K562 (cell line): ENCODE measurements around the gene DLX2. TPM values are rescaled to one million over a fixed set of nuclear protein-coding genes. Genes with fewer than 3 reads are reported as not detected.

ENCODE experiments used
- ATAC-seq: fragments of 200-7000 bp; cut with Tn5 transposase; 3 replicates; pipeline ENCODE4 v1.9.1; 2020; ENCODE audit warnings: moderate library complexity
- BruUV-seq: library from RNA; stranded (reverse); fragments of 400-500 nt; replicated peaks from 2 replicates; lab custom pipeline; 2021; lab: Mats Ljungman, UMichigan
- CTCF ChIA-PET: fragments of 300-600 bp; formaldehyde crosslinking; extraction: SDS; loops from one replicate; lab custom pipeline; 2021; ENCODE audit warnings: low intra/inter-chr PET ratio; lab: Yijun Ruan, JAX
- POLR2A ChIA-PET: fragments of 300-600, 350-650 bp; sonication (Branson Sonifier 250); formaldehyde crosslinking; extraction: SDS; loops from one replicate; lab custom pipeline; 2021; ENCODE audit warnings: antibody characterized with exemption, inconsistent platforms; lab: Yijun Ruan, JAX
- DNase-seq, 4 experiments: peaks; one replicate each; pipeline versions ENCODE4 v3.0.0 to v3.0.0-alpha.2; 2011 to 2018; ENCODE audit warnings: low spot score in 3 of 4, mixed read lengths in 3 of 4; ENCODE audit errors: extremely low read depth in 1 of 4
- FAIRE-seq: peaks from 2 replicates; lab custom pipeline; 2011; peaks lifted over from hg19 to GRCh38; lab: Jason Lieb, UNC
- H2AFZ ChIP-seq: 2 replicates; pipeline ENCODE4 v1.6.0; 2011; ENCODE audit warnings: low read depth, low read length, control low read depth, inconsistent platforms
- H3K27ac ChIP-seq: fragments of 200-600 bp; 3 replicates; pipeline ENCODE4 v1.8.0; 2011; ENCODE audit warnings: low read depth, mild to moderate bottlenecking, control low read depth, inconsistent platforms, low read length, moderate library complexity, mixed read lengths; ENCODE audit errors: extremely low read depth
- H3K27me3 ChIP-seq, 2 experiments: fragments of 300-600 bp in 1 of 2; 2 replicates in 1 of 2; 3 replicates in 1 of 2; pipeline versions ENCODE4 v1.6.0 to v1.8.0; 2011; ENCODE audit warnings: inconsistent platforms in 2 of 2, low read length in 2 of 2, mild to moderate bottlenecking in 1 of 2, mixed read lengths in 1 of 2, moderate library complexity in 1 of 2; ENCODE audit not compliant: control insufficient read depth in 2 of 2, insufficient read depth in 2 of 2
- H3K36me3 ChIP-seq: fragments of 300-600 bp; 3 replicates; pipeline ENCODE4 v1.8.0; 2011; ENCODE audit warnings: mild to moderate bottlenecking, low read length, inconsistent platforms; ENCODE audit not compliant: control insufficient read depth, insufficient read depth
- H3K4me1 ChIP-seq, 2 experiments: fragments of 200-600 bp in 1 of 2; replicated peaks in 1 of 2; 2 replicates in 1 of 2; 3 replicates in 1 of 2; pipeline versions ENCODE4 v1.5.1 to v1.8.0; 2011; ENCODE audit warnings: inconsistent platforms in 2 of 2, low read length in 2 of 2, mild to moderate bottlenecking in 1 of 2, mixed read lengths in 1 of 2, moderate library complexity in 1 of 2; ENCODE audit not compliant: control insufficient read depth in 2 of 2, insufficient read depth in 2 of 2
- H3K4me2 ChIP-seq: 2 replicates; pipeline ENCODE4 v1.6.1; 2011; ENCODE audit warnings: low read length, control low read depth, inconsistent platforms, mixed read lengths; ENCODE audit not compliant: insufficient read depth
- H3K4me3 ChIP-seq: fragments of 200-600 bp; sonication (generic), shearing (Covaris generic); 2 replicates; pipeline ENCODE4 v1.5.1; 2016; ENCODE audit warnings: control low read depth, inconsistent platforms
- H3K79me2 ChIP-seq: fragments of 200-600 bp; 3 replicates; pipeline ENCODE4 v1.8.0; 2011; ENCODE audit warnings: low read length, inconsistent platforms; ENCODE audit not compliant: control insufficient read depth, insufficient read depth
- H3K9ac ChIP-seq, 2 experiments: 2 replicates each; pipeline versions ENCODE4 v1.6.0 to v1.6.1; 2011; ENCODE audit warnings: low read depth in 2 of 2, low read length in 2 of 2, control low read depth in 1 of 2, inconsistent platforms in 1 of 2, mild to moderate bottlenecking in 1 of 2, mixed read lengths in 1 of 2; ENCODE audit not compliant: insufficient read depth in 1 of 2
- H3K9me1 ChIP-seq: one replicate; pipeline ENCODE4 v1.6.0; 2011; ENCODE audit warnings: inconsistent platforms, mild to moderate bottlenecking, low read length, moderate library complexity; ENCODE audit not compliant: control insufficient read depth, insufficient read depth
- H3K9me3 ChIP-seq: replicated peaks from 2 replicates; pipeline ENCODE4 v1.5.1; 2011; ENCODE audit warnings: low read depth, low read length, inconsistent platforms; ENCODE audit not compliant: control insufficient read depth, insufficient read depth
- H4K20me1 ChIP-seq: replicated peaks from 2 replicates; pipeline ENCODE4 v1.6.1; 2011; ENCODE audit warnings: low read length, inconsistent platforms, mixed read lengths; ENCODE audit not compliant: control insufficient read depth, insufficient read depth
- DACH1 ChIP-seq: fragments of 450-650 bp; IDR thresholded peaks from 2 replicates; pipeline ENCODE4 v1.6.1; 2018; ENCODE audit not compliant: partially characterized antibody
- E4F1 ChIP-seq: fragments of 250-450 bp; sonication (Bioruptor Pico); IDR thresholded peaks from 2 replicates; pipeline ENCODE4 v1.5.0; 2021; ENCODE audit warnings: mild to moderate bottlenecking, borderline replicate concordance
- PHTF2 ChIP-seq: fragments of 250-450 bp; sonication (Bioruptor Pico); IDR thresholded peaks from 2 replicates; pipeline ENCODE4 v1.5.0; 2021; ENCODE audit warnings: mild to moderate bottlenecking
- POLR2AphosphoS2 ChIP-seq: IDR thresholded peaks from 2 replicates; pipeline ENCODE4 v1.6.1; 2012; ENCODE audit warnings: low read length, improper control_type of control experiment
- POLR2G ChIP-seq: fragments of 200-400 bp; formaldehyde crosslinking; IDR thresholded peaks from 2 replicates; pipeline ENCODE4 v1.6.1; 2017; ENCODE audit warnings: low read depth, mild to moderate bottlenecking, antibody characterized with exemption, low read length, moderate library complexity
- PREB ChIP-seq: sonication (generic); formaldehyde crosslinking; IDR thresholded peaks from 2 replicates; pipeline ENCODE4 v1.8.1; 2023; ENCODE audit warnings: mild to moderate bottlenecking, missing genetic modification reagents
- TSHZ1 ChIP-seq: fragments of 250-450 bp; sonication (Bioruptor Pico); IDR thresholded peaks from 2 replicates; pipeline ENCODE4 v1.4.0; 2020; ENCODE audit warnings: mild to moderate bottlenecking, moderate library complexity
- ZNF655 ChIP-seq: fragments of 250-450 bp; sonication (Bioruptor Pico); IDR thresholded peaks from 2 replicates; pipeline ENCODE4 v1.5.0; 2021
- ZNF764 ChIP-seq: fragments of 250-450 bp; sonication (Bioruptor Pico); IDR thresholded peaks from 2 replicates; pipeline ENCODE4 v1.4.0; 2020; ENCODE audit warnings: low read depth, mild to moderate bottlenecking, moderate library complexity
- WGBS: fragments of 100-300 bp; shearing (Covaris generic); methylation state at CpG from one replicate; pipeline ENCODE4 v1.1.6; 2016; ENCODE audit warnings: low coverage, mixed read lengths; ENCODE audit not compliant: insufficient coverage; ENCODE audit errors: missing lambda C conversion rate; 5-methylcytosine and 5-hydroxymethylcytosine counted together
- in situ Hi-C: fragments of 300-500 bp; cut with MboI; formaldehyde crosslinking; loops from 4 replicates; pipeline ENCODE4 v1.15.0; 2018; ENCODE audit warnings: inconsistent platforms, mixed read lengths
- intact Hi-C: fragments of 100-400 bp; cut with micrococcal nuclease; formaldehyde crosslinking; loops from 2 replicates; pipeline ENCODE4 v1.14.2; 2022
- polyA plus RNA-seq, 8 experiments: library from polyadenylated mRNA; depleted of rRNA in 4 of 8; stranded (reverse) in 5 of 8; unstranded in 3 of 8; fragments of >200 nt; fragmentation: Nextera tagmentation in 2 of 8; fragmentation: Illumina TruSeq in 1 of 8; extraction: Ambion mirVana in 2 of 8; extraction: Trizol in 1 of 8; gene quantifications; 2 replicates each; pipeline versions ENCODE4 v1.2.1 to v1.2.3, GENCODE V29; 2011 to 2014; ENCODE audit warnings: inconsistent platforms in 1 of 8, missing spikeins in 1 of 8
- total RNA-seq, 7 experiments: library from RNA; depleted of rRNA in 6 of 7; stranded (reverse); fragments of >200 nt in 6 of 7; fragmentation: Illumina TruSeq in 2 of 7; extraction: Trizol in 2 of 7; gene quantifications; 2 replicates each; pipeline versions ENCODE4 v1.2.1 to v1.2.3, GENCODE V29; 2011 to 2021; ENCODE audit warnings: low replicate concordance in 1 of 7

Gene DLX2
- total and polyA plus RNA-seq, 9 of the 15 experiments (the other 6 are each of a cell fraction or from before 2014, with no cell fraction given) = 0.14 to 4.3 (median 0.86) TPM

- TF ChIP-seq E4F1 (no peak), POLR2AphosphoS2 (no peak), PHTF2 (CRISPR knock-in tag) (no peak), TSHZ1 (no peak)
Observed at GRCh38 chr2:172072303-172072702, 30.4 kb downstream of the DLX2 start (continued).

GRCh38 chr2:172070936-172071335 is 31.8 kb downstream of the DLX2 start:
- Histone ChIP-seq H3K9me3 (no peaks in the 10 kb centered on the region), H3K27me3 (no peaks in the 10 kb centered on the region), H3K9me1 (no peaks in the 10 kb centered on the region), H3K4me2 (no peak overlapping the region), H4K20me1 (no peaks in the 10 kb centered on the region), H2AFZ (no peak overlapping the region), H3K9ac (no peak overlapping the region), H3K79me2 (no peaks in the 10 kb centered on the region), H3K4me1 (peaks cover 0 to 9% of the 10 kb centered on the region in 2 experiments; a peak in 3 of 5 replicates), H3K27ac (no peak overlapping the region), H3K36me3 (no peaks in the 10 kb centered on the region), H3K4me3 (no peak overlapping the region)
- TF ChIP-seq ZNF655 (no peak), POLR2G (no peak), ZNF764 (CRISPR knock-in tag) (no peak), DACH1 (no peak), PREB (CRISPR knock-in tag) (no peak)
- WGBS = 57% methylated on average over 1 of the region's 1 CpG
- in situ Hi-C loops = no loop called here
- no TSS peak for BruUV-seq
- no peak for DNase-seq
- ChIA-PET POLR2A (no interaction called here), CTCF (no interaction called here)
- no peak for ATAC-seq
- intact Hi-C loops = no loop called here
- no peak for FAIRE-seq
